Lower lobe of right lung (tissue), 2 donors: ENCODE measurements around the gene COA1. TPM values are rescaled to one million over a fixed set of nuclear protein-coding genes. Genes with fewer than 3 reads are reported as not detected.
"Not testable (repeated sequence)": the region's sequence is repeated elsewhere in the genome, so short reads cannot be mapped to it uniquely, and the experiment has no call there.

ENCODE experiments used
- ATAC-seq, 2 donors: fragments of 200-7000 bp; cut with Tn5 transposase; one replicate each; pipeline ENCODE4 v1.9.1; 2020 to 2022; ENCODE audit warnings: mild to moderate bottlenecking in 2 of 2, moderate library complexity in 2 of 2
- DNase-seq: peaks from one replicate; pipeline ENCODE4 v3.0.0-alpha.2; 2020
- H3K27ac ChIP-seq: fragments of 200-600 bp; one replicate; pipeline ENCODE4 v1.8.0; 2022
- H3K27me3 ChIP-seq: fragments of 200-600 bp; one replicate; pipeline ENCODE4 v1.8.0; 2022; ENCODE audit warnings: low read depth
- H3K36me3 ChIP-seq: fragments of 200-600 bp; one replicate; pipeline ENCODE4 v1.8.0; 2022; ENCODE audit warnings: mild to moderate bottlenecking
- H3K4me1 ChIP-seq: fragments of 200-600 bp; one replicate; pipeline ENCODE4 v1.8.0; 2022
- H3K4me3 ChIP-seq: fragments of 200-600 bp; one replicate; pipeline ENCODE4 v1.8.0; 2022; ENCODE audit warnings: mild to moderate bottlenecking
- H3K9me3 ChIP-seq: fragments of 200-600 bp; one replicate; pipeline ENCODE4 v1.8.0; 2022
- intact Hi-C: fragments of 100-400 bp; cut with DNase I; formaldehyde crosslinking; loops from one replicate; pipeline ENCODE4 v1.11.0; 2022
- total RNA-seq: library from RNA; stranded (reverse); fragmentation: NEBNext Ultra II Directional; extraction: Animal tissue kit (Norgen Biotek cat#: 25700); gene quantifications from one replicate; pipeline ENCODE4 v1.2.1, GENCODE V29; 2021
- TF ChIP-seq, protein P1 (sequence below): fragments of 200-600 bp; IDR thresholded peaks from one replicate; pipeline ENCODE4 v1.8.0; 2022; ENCODE audit warnings: antibody characterized with exemption, mild to moderate bottlenecking
- donor health status: DM: no; HTN: yes; CAD: no; lungs with severe emphysema.

Gene COA1
- total RNA-seq, 1 donor from 2014 or later = 43.3 TPM

DNA sequence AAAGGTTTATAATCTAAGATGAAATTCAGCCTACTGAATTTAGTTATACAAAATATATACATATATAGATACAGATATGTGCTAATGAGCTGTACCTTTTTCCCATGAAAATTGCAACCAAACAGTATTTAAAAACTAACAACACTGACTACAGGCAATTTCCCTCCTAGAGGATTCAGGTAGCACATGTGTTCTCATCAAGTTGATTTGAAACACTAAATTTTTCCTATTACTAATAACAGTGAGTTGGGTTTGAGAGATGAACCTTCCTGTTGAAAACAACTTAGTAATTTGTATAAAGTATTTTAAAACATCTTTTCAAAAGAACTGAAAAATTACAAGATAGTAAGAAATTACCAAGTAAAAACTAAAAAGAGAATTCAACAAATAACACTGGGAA lies 51.5 kb downstream of the COA1 start:
- DNase-seq (no peak), ATAC-seq (no peak)
- TF ChIP-seq, protein P1, sequence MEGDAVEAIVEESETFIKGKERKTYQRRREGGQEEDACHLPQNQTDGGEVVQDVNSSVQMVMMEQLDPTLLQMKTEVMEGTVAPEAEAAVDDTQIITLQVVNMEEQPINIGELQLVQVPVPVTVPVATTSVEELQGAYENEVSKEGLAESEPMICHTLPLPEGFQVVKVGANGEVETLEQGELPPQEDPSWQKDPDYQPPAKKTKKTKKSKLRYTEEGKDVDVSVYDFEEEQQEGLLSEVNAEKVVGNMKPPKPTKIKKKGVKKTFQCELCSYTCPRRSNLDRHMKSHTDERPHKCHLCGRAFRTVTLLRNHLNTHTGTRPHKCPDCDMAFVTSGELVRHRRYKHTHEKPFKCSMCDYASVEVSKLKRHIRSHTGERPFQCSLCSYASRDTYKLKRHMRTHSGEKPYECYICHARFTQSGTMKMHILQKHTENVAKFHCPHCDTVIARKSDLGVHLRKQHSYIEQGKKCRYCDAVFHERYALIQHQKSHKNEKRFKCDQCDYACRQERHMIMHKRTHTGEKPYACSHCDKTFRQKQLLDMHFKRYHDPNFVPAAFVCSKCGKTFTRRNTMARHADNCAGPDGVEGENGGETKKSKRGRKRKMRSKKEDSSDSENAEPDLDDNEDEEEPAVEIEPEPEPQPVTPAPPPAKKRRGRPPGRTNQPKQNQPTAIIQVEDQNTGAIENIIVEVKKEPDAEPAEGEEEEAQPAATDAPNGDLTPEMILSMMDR = no peak
- H3K27me3 ChIP-seq = no peaks in the 10 kb centered on the region
- no peak overlapping the region for H3K4me3 ChIP-seq
- peaks cover 4% of the 10 kb centered on the region for H3K4me1 ChIP-seq
- no peak overlapping the region for H3K27ac ChIP-seq
- H3K36me3 ChIP-seq = no peaks in the 10 kb centered on the region
- intact Hi-C loops = no loop called here
- no peaks in the 10 kb centered on the region for H3K9me3 ChIP-seq

DNA sequence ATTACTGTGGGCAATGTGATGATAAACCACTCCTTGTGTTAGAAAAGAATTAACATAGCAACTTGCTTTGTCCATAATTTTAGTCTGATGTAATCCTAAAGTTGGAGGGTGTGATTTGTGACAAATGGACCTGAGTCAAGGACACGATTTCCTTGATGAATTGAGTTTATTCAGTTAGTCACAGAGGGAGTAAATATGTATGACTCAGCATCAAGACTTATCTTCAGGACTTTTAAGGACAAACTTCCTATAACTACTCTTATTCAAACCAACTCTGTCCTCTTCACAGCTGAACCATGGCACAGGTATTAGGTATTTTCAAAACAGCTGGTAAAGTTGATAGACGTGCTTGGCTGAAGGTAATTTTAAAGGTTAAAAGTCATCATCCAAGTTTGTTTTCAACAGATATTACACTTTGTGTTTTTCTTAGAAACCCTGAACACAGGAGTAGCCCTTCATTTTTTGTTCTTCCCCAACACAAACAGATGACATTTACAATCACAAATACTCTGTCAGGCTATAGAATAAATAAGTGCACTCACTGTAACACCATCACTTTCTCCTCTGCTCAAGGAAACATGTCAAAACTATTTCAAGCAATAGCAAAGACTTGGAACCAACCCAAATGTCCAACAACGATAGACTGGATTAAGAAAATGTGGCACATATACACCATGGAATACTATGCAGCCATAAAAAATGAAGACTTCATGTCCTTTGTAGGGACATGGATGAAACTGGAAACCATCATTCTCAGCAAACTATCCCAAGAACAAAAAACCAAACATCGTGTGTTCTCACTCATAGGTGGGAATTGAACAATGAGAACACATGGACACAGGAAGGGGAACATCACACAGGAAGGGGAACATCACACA lies 54.5 kb downstream of the COA1 start:
- DNase-seq = no peak
- H3K27me3 ChIP-seq = no peaks in the 10 kb centered on the region
- no peak overlapping the region for H3K4me3 ChIP-seq
- peaks cover 4% of the 10 kb centered on the region for H3K4me1 ChIP-seq
- peak; percentile 78 to 91 for ATAC-seq
- H3K36me3 ChIP-seq = no peaks in the 10 kb centered on the region
- H3K27ac ChIP-seq = no peak overlapping the region
- intact Hi-C loops = no loop called here
- TF ChIP-seq, protein P1 = no peak
- no peaks in the 10 kb centered on the region for H3K9me3 ChIP-seq

DNA sequence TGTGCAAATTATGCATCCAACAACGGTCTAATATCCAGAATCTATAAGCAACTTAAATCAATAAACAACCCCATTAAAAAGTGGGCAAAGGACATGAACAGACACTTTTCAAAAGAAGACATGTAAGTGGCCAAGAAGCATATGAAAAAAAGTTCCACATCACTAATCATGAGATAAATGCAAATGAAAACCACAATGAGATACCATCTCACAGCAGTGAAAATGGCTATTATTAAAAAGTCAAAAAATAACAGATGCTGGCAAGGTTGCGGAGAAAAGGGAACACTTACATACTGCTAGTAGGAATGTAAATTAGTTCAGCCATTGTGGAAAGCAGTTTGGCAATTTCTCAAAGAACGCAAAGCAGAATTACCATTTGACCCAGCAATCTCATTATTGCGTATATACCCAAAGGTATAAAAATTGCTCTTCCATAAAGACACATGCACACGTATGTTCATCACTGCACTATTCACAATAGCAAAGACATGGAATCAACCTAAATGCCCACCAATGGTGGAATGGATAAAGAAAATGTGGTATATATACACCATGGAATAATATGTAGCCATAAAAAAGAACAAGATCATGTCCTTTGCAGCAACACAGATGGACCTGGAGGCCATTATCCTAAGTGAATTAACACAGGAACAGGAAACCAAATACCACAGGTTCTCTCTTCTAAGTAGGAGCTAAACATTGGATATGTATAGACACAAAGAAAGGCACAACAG lies 55.9 kb downstream of the COA1 start:
- H3K4me3 ChIP-seq, H3K27ac ChIP-seq, H3K4me1 ChIP-seq, H3K27me3 ChIP-seq, intact Hi-C loops, ATAC-seq, H3K36me3 ChIP-seq, DNase-seq, H3K9me3 ChIP-seq: not testable (repeated sequence)

DNA sequence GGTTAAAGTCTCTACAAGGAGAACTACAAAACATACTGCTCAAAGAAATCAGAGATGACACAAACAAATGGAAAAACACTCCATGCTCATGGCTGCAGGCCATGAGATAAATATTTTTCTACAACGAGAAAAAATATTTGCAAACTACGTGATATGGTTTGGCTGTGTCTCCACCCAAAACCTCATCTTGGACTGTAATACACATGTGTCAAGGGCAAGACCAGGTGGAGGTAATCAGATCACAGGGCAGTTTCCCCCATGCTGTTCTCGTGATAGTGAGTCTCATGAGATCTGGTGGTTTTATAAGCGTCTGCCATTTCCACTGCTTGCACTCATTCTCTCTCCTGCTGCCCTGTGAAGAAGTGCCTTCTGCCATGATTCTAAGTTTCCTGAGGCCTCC lies 57.8 kb downstream of the COA1 start:
- no peak for DNase-seq
- TF ChIP-seq, protein P1 = no peak
- Histone ChIP-seq H3K27me3 (no peaks in the 10 kb centered on the region), H3K9me3 (no peaks in the 10 kb centered on the region), H3K4me3 (no peak overlapping the region), H3K36me3 (no peaks in the 10 kb centered on the region), H3K4me1 (peaks cover 4% of the 10 kb centered on the region), H3K27ac (no peak overlapping the region)
- no peak for ATAC-seq
- intact Hi-C loops = no loop called here

DNA sequence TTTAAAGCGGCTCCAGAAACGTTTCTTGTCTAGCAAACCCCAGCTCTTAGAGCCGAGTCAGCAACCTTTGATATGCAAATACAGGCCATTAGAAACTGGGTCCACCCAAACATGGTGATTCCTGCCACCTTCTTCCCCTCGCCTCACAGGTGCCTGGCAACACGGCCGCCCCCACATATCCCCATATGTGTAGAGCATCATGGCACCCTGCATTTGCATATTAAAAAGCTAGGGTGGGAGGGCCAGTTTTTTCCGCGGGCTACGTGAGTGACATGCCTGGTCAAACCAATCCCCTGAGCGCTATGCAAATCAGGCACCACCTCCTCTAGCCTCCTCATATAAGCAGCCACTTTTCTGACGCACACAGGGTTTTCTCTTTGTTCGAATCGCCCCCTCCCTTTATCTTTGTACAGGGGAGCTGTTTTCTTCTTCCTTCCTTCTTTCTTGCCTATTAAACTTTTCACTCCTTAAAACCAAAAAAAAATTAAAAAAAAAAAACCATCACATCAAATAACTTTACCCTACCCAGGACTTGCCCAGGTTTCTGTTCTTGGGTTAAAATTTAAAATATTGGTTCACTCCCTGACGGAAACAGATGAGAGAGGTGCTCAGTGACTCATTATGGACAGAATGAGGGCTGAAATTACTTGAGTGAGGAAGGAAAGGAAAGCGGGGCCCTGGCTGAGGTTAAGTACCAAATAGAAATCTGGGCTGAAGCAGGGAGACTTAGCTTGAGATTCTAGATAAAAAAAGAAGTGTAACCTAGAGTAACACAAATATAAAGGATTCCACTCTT lies 59.8 kb downstream of the COA1 start:
- peak in 1 of 2 donors; percentile 51 for ATAC-seq
- no peak overlapping the region for H3K27ac ChIP-seq
- TF ChIP-seq, protein P1 = no peak

More for the DNA sequence above, 59.8 kb downstream of the COA1 start:
- no peak for DNase-seq
- Histone ChIP-seq H3K4me3 (no peak overlapping the region), H3K27me3 (no peaks in the 10 kb centered on the region), H3K36me3 (no peaks in the 10 kb centered on the region), H3K4me1 (peaks cover under 1% of the 10 kb centered on the region), H3K9me3 (no peaks in the 10 kb centered on the region)
- intact Hi-C loops = no loop called here
